H9 (cell line): Measurements from ENCODE around the gene BASP1. TPM values are rescaled to one million over a fixed set of nuclear protein-coding genes. Genes with fewer than 3 reads are reported as not detected.

Experiments used
- DNase-seq: peaks from one replicate; pipeline ENCODE4 v3.0.0-alpha.2; 2017
- H2AFZ ChIP-seq: one replicate; pipeline ENCODE4 v1.6.1; 2013; ENCODE audit warnings: mild to moderate bottlenecking, low read length, control low read depth, moderate library complexity
- H2AK5ac ChIP-seq: 2 replicates; pipeline ENCODE4 v1.6.1; 2013; ENCODE audit warnings: low read length, control low read depth, mixed read lengths; ENCODE audit not compliant: insufficient read length
- H2BK120ac ChIP-seq: one replicate; pipeline ENCODE4 v1.6.1; 2013; ENCODE audit warnings: low read depth, mild to moderate bottlenecking, low read length, control low read depth, inconsistent platforms; ENCODE audit not compliant: poor library complexity, severe bottlenecking
- H2BK12ac ChIP-seq: 2 replicates; pipeline ENCODE4 v1.6.1; 2013; ENCODE audit warnings: low read length, control low read depth, mixed read lengths, low read depth; ENCODE audit not compliant: insufficient read length
- H2BK15ac ChIP-seq: 2 replicates; pipeline ENCODE4 v1.6.1; 2013; ENCODE audit warnings: low read depth, low read length, control low read depth
- H2BK20ac ChIP-seq: one replicate; pipeline ENCODE4 v1.6.1; 2013; ENCODE audit warnings: low read depth, mild to moderate bottlenecking, low read length, control low read depth, inconsistent platforms; ENCODE audit not compliant: poor library complexity, severe bottlenecking
- H2BK5ac ChIP-seq: 2 replicates; pipeline ENCODE4 v1.6.1; 2013; ENCODE audit warnings: low read length, control low read depth, mixed read lengths; ENCODE audit not compliant: insufficient read length
- H3K14ac ChIP-seq: 2 replicates; pipeline ENCODE4 v1.6.1; 2013; ENCODE audit warnings: low read length, control low read depth; ENCODE audit not compliant: insufficient read depth
- H3K18ac ChIP-seq: 2 replicates; pipeline ENCODE4 v1.6.1; 2013; ENCODE audit warnings: low read depth, mild to moderate bottlenecking, mixed read lengths, low read length, control low read depth; ENCODE audit not compliant: insufficient read length
- H3K23ac ChIP-seq: 2 replicates; pipeline ENCODE4 v1.6.1; 2013; ENCODE audit warnings: low read length, control low read depth, mixed read lengths, low read depth; ENCODE audit not compliant: insufficient read length
- H3K23me2 ChIP-seq: 2 replicates; pipeline ENCODE4 v1.6.1; 2013; ENCODE audit warnings: low read depth, mild to moderate bottlenecking, mixed read lengths, low read length, control low read depth; ENCODE audit not compliant: insufficient read length, poor library complexity, severe bottlenecking
- H3K27ac ChIP-seq: 2 replicates; pipeline ENCODE4 v1.5.1; 2013; ENCODE audit warnings: low read length, control low read depth, mixed read lengths, low read depth; ENCODE audit not compliant: insufficient read length
- H3K27me3 ChIP-seq: 2 replicates; pipeline ENCODE4 v1.6.1; 2013; ENCODE audit warnings: low read length, control low read depth, inconsistent platforms; ENCODE audit not compliant: insufficient read depth
- H3K4ac ChIP-seq: 2 replicates; pipeline ENCODE4 v1.6.1; 2013; ENCODE audit warnings: low read depth, mild to moderate bottlenecking, control low read depth, inconsistent platforms, low read length, moderate library complexity
- H3K4me1 ChIP-seq: 2 replicates; pipeline ENCODE4 v1.6.1; 2013; ENCODE audit warnings: low read length, control low read depth, inconsistent platforms; ENCODE audit not compliant: insufficient read depth
- H3K4me2 ChIP-seq: 2 replicates; pipeline ENCODE4 v1.6.1; 2013; ENCODE audit warnings: low read length, control low read depth, mixed read lengths; ENCODE audit not compliant: insufficient read length, insufficient read depth
- H3K56ac ChIP-seq: 2 replicates; pipeline ENCODE4 v1.6.1; 2013; ENCODE audit warnings: low read depth, mild to moderate bottlenecking, mixed read lengths, low read length, control low read depth; ENCODE audit not compliant: insufficient read length
- H3K79me1 ChIP-seq: 2 replicates; pipeline ENCODE4 v1.6.1; 2013; ENCODE audit warnings: low read depth, mild to moderate bottlenecking, moderate library complexity, low read length, control low read depth, inconsistent platforms; ENCODE audit not compliant: insufficient read depth, poor library complexity, severe bottlenecking
- H3K79me2 ChIP-seq: 2 replicates; pipeline ENCODE4 v1.6.1; 2013; ENCODE audit warnings: low read length, control low read depth, inconsistent platforms; ENCODE audit not compliant: insufficient read depth
- H3K9ac ChIP-seq: 2 replicates; pipeline ENCODE4 v1.6.1; 2013; ENCODE audit warnings: low read length, control low read depth, mixed read lengths; ENCODE audit not compliant: insufficient read length; ENCODE audit errors: extremely low read depth
- H3K9me3 ChIP-seq: one replicate; pipeline ENCODE4 v1.6.1; 2013; ENCODE audit warnings: low read depth, low read length, inconsistent platforms; ENCODE audit not compliant: control insufficient read depth
- H3T11ph ChIP-seq: one replicate; pipeline ENCODE4 v1.6.1; 2013; ENCODE audit warnings: mild to moderate bottlenecking, low read length, control low read depth, inconsistent platforms
- H4K20me1 ChIP-seq: one replicate; pipeline ENCODE4 v1.6.1; 2013; ENCODE audit not compliant: control insufficient read depth, insufficient read length, insufficient read depth
- H4K5ac ChIP-seq: 2 replicates; pipeline ENCODE4 v1.6.1; 2013; ENCODE audit warnings: low read depth, mild to moderate bottlenecking, mixed read lengths, low read length, control low read depth; ENCODE audit not compliant: insufficient read length
- H4K8ac ChIP-seq: replicated peaks from 2 replicates; pipeline ENCODE4 v1.6.1; 2013; ENCODE audit warnings: low read length, control low read depth, mixed read lengths, low read depth; ENCODE audit not compliant: insufficient read length
- H4K91ac ChIP-seq: 2 replicates; pipeline ENCODE4 v1.6.1; 2013; ENCODE audit warnings: low read depth, mild to moderate bottlenecking, moderate library complexity, mixed read lengths, low read length, control low read depth; ENCODE audit not compliant: insufficient read length
- H3K27ac Mint-ChIP-seq, 3 experiments: 2 replicates in 2 of 3; 3 replicates in 1 of 3; pipeline ENCODE4 v1.8.0; 2020 to 2021; ENCODE audit warnings: mixed read lengths in 3 of 3, mild to moderate bottlenecking in 1 of 3, moderate library complexity in 1 of 3
- H3K27me3 Mint-ChIP-seq: 2 replicates; pipeline ENCODE4 v1.8.0; 2021; ENCODE audit warnings: low read depth, mild to moderate bottlenecking, moderate library complexity, mixed read lengths
- H3K36me3 Mint-ChIP-seq, 3 experiments: 2 replicates in 2 of 3; 3 replicates in 1 of 3; pipeline ENCODE4 v1.8.0; 2020 to 2021; ENCODE audit warnings: low read depth in 3 of 3, mixed read lengths in 3 of 3; ENCODE audit not compliant: insufficient read depth in 1 of 3
- H3K4me1 Mint-ChIP-seq, 2 experiments: 2 replicates each; pipeline ENCODE4 v1.8.0; 2020; ENCODE audit warnings: mixed read lengths in 2 of 2
- H3K4me3 Mint-ChIP-seq, 2 experiments: 2 replicates in 1 of 2; 3 replicates in 1 of 2; pipeline ENCODE4 v1.8.0; 2020 to 2021; ENCODE audit warnings: mild to moderate bottlenecking in 2 of 2, mixed read lengths in 2 of 2, moderate library complexity in 1 of 2
- H3K9me3 Mint-ChIP-seq, 2 experiments: 2 replicates in 1 of 2; 3 replicates in 1 of 2; pipeline ENCODE4 v1.8.0; 2020; ENCODE audit warnings: mild to moderate bottlenecking in 2 of 2, mixed read lengths in 2 of 2, moderate library complexity in 1 of 2
- WGBS: extraction: QIAGEN DNeasy Blood & Tissue Kit; methylation state at CpG from one replicate; pipeline ENCODE4 v1.1.7; 2013; ENCODE audit warnings: missing lambda C conversion rate, low lambda C conversion rate, mixed read lengths; ENCODE audit not compliant: insufficient read length; ENCODE audit errors: extremely low coverage; 5-methylcytosine and 5-hydroxymethylcytosine counted together
- total RNA-seq: library from RNA; stranded (reverse); gene quantifications from 2 replicates; pipeline ENCODE4 v1.2.1, GENCODE V29; 2021
- TF ChIP-seq, protein P1 (sequence below): fragments of 200-600 bp; sonication (generic); conservative IDR thresholded peaks from 3 replicates; pipeline ENCODE4 v1.8.0; 2021; ENCODE audit warnings: antibody characterized with exemption, mild to moderate bottlenecking

BASP1 gene
- total RNA-seq, 1 experiment from 2014 or later = 180 TPM

DNA sequence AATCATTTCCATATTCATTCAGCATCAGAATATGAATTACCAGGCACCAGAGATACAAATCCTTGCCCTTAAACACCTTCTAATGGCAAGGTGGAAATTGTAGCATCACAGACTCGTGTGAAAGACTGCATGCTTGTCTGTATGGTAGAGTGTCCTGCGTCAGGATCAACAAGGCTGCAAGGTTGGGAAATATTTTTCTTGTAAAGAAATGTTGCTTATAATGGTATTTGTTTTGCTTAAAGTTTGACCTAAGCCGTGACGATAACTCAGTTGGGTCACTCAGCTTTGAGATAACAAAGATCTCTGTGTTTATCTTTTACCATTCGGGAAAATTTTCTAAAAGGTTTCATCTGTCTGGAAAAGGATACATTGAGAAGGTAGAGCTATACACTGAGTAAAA, 87.6 kb downstream of the BASP1 start:
- H3K4me3 Mint-ChIP-seq = no peak overlapping the region
- H4K8ac ChIP-seq = no peak overlapping the region
- H2BK12ac ChIP-seq = no peak overlapping the region
- no peaks in the 10 kb centered on the region for H3K79me1 ChIP-seq
- no peak for DNase-seq
- H3K9ac ChIP-seq = no peak overlapping the region
- H3K27ac Mint-ChIP-seq = no peak overlapping the region
- H3K36me3 Mint-ChIP-seq = peaks cover 0 to 4% (median 0%) of the 10 kb centered on the region in 3 experiments; a peak in 1 of 7 replicates
- H3K4me1 Mint-ChIP-seq = peaks cover 14 to 18% of the 10 kb centered on the region in 2 experiments
- H2AK5ac ChIP-seq = no peak overlapping the region
- TF ChIP-seq, protein P1, sequence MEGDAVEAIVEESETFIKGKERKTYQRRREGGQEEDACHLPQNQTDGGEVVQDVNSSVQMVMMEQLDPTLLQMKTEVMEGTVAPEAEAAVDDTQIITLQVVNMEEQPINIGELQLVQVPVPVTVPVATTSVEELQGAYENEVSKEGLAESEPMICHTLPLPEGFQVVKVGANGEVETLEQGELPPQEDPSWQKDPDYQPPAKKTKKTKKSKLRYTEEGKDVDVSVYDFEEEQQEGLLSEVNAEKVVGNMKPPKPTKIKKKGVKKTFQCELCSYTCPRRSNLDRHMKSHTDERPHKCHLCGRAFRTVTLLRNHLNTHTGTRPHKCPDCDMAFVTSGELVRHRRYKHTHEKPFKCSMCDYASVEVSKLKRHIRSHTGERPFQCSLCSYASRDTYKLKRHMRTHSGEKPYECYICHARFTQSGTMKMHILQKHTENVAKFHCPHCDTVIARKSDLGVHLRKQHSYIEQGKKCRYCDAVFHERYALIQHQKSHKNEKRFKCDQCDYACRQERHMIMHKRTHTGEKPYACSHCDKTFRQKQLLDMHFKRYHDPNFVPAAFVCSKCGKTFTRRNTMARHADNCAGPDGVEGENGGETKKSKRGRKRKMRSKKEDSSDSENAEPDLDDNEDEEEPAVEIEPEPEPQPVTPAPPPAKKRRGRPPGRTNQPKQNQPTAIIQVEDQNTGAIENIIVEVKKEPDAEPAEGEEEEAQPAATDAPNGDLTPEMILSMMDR = no peak
- H3K9me3 ChIP-seq = no peaks in the 10 kb centered on the region
- H2BK120ac ChIP-seq = no peak overlapping the region
- H3K14ac ChIP-seq = no peak overlapping the region
- no peak overlapping the region for H4K91ac ChIP-seq
- no peak overlapping the region for H4K5ac ChIP-seq
- no peak overlapping the region for H2BK15ac ChIP-seq
- no peak overlapping the region for H3K27ac ChIP-seq
- no peak overlapping the region for H3K23ac ChIP-seq
- WGBS = no CpG with 5 or more reads among the region's 5 CpGs
- no peaks in the 10 kb centered on the region; a peak in 3 of 5 replicates for H3K9me3 Mint-ChIP-seq
- no peak overlapping the region for H3K56ac ChIP-seq
- no peaks in the 10 kb centered on the region for H3K27me3 Mint-ChIP-seq
- no peaks in the 10 kb centered on the region for H3K4me1 ChIP-seq
- no peak overlapping the region for H2BK20ac ChIP-seq
- no peak overlapping the region for H2AFZ ChIP-seq
- H3T11ph ChIP-seq = no peak overlapping the region
- H3K18ac ChIP-seq = no peak overlapping the region
- H2BK5ac ChIP-seq = no peak overlapping the region
- no peaks in the 10 kb centered on the region; the same call in 1 of the 2 replicates for H3K27me3 ChIP-seq
- no peak overlapping the region for H3K4me2 ChIP-seq
- no peaks in the 10 kb centered on the region for H3K23me2 ChIP-seq
- no peaks in the 10 kb centered on the region for H3K79me2 ChIP-seq
- no peak overlapping the region for H3K4ac ChIP-seq
- no peaks in the 10 kb centered on the region for H4K20me1 ChIP-seq
